Spleen (tissue), 7 donors: ENCODE data around the gene ATP6V0A4.

ENCODE experiments used
- CTCF ChIP-seq, 11 experiments: fragments of 200-600 bp in 7 of 11; fragments of 450-650 bp in 4 of 11; sonication (generic) in 4 of 11; IDR thresholded peaks in 8 of 11; conservative IDR thresholded peaks in 3 of 11; 1 replicate in 7 of 11; 2 replicates in 4 of 11; pipeline versions ENCODE4 v1.4.0 to v1.8.0; 2016 to 2021; ENCODE audit warnings: antibody characterized with exemption in 11 of 11, inconsistent platforms in 4 of 11, mild to moderate bottlenecking in 1 of 11
- POLR2A ChIP-seq, 3 donors: fragments of 450-650 bp; IDR thresholded peaks; one replicate each; pipeline ENCODE4 v1.5.1; 2017; ENCODE audit warnings: antibody characterized with exemption in 3 of 3, mild to moderate bottlenecking in 1 of 3
- donor health status: DM: no; HTN: no; CAD: no; lungs with moderate emphysema.
- donor health status: DM: no; HTN: no; CAD: no.
- donor health status: DM: no; HTN: no; CAD: no.

GRCh38 chr7:138773176-138773575 lies 24.8 kb downstream of the ATP6V0A4 start:
- TF ChIP-seq POLR2A (IDR thresholded peaks at IDR 0.05): no peak
- no peak for TF ChIP-seq CTCF (IDR thresholded peaks at IDR 0.05 in 8 of 11, conservative IDR thresholded peaks at IDR 0.05 in 3 of 11)
